ENCODE results near the gene PTGDS. TPM values are rescaled to one million over a fixed set of nuclear protein-coding genes. Genes with fewer than 3 reads are reported as not detected.
A peak's percentile ranks its signal among the peaks of the same experiment; 100 is the strongest.

The PTGDS gene
- total and polyA plus RNA-seq, 9 of the 15 experiments (the other 6 are each of a cell fraction or from before 2014, with no cell fraction given): 0.46 to 7.1 (median 2.0) TPM

- TF ChIP-seq ZNF282 (CRISPR knock-in tag; IDR thresholded peaks at IDR 0.05): no peak
- no peak for TF ChIP-seq LARP7 (IDR thresholded peaks at IDR 0.05)
- peak; percentile 90 for TF ChIP-seq DPF2 (IDR thresholded peaks at IDR 0.05)
- TF ChIP-seq GABPA (tag; conservative IDR thresholded peaks at IDR 0.05; ENCODE audit: low read depth): peak; percentile 92
- TF ChIP-seq SAFB2 (IDR thresholded peaks at IDR 0.05; ENCODE audit: borderline replicate concordance, low read depth, low read length, severe bottlenecking): no peak
- TF ChIP-seq EGR1 (conservative IDR thresholded peaks at IDR 0.05): peak; percentile 91
- TF ChIP-seq HMGN3 (IDR thresholded peaks at IDR 0.05; ENCODE audit: borderline replicate concordance, extremely low read depth, insufficient read length, low read depth, low read length): peak; percentile 69
- peak; percentile 71 for TF ChIP-seq MYC (IDR thresholded peaks at IDR 0.05; ENCODE audit: low read depth, low read length)
- no peak; the same call in 1 of the 2 replicates for TF ChIP-seq MYC (CRISPR knock-in tag; IDR thresholded peaks at IDR 0.05; ENCODE audit: borderline replicate concordance, low read depth)
- no peak for TF ChIP-seq CBX8 (IDR thresholded peaks at IDR 0.05; ENCODE audit: borderline replicate concordance, extremely low read depth, low read depth, low read length, poor library complexity, severe bottlenecking)
- no peak for TF ChIP-seq TRIM28 (IDR thresholded peaks at IDR 0.05)
- TF ChIP-seq SIN3B (IDR thresholded peaks at IDR 0.05; ENCODE audit: low read depth): peak; percentile 71
- TF ChIP-seq TBP (optimal IDR thresholded peaks at IDR 0.05; ENCODE audit: low read depth, low read length): peak; percentile 44
- TF ChIP-seq GMEB1 (CRISPR knock-in tag; IDR thresholded peaks at IDR 0.05): peak; percentile 52
- peak; percentile 74; the same call in 1 of the 2 replicates for TF ChIP-seq NBN (IDR thresholded peaks at IDR 0.05; ENCODE audit: low read depth)
- TF ChIP-seq EWSR1 (IDR thresholded peaks at IDR 0.05; ENCODE audit: borderline replicate concordance, low read depth, partially characterized antibody): no peak
- peak; percentile 58 for TF ChIP-seq PCBP1 (IDR thresholded peaks at IDR 0.05; ENCODE audit: low read depth, low read length, poor library complexity, severe bottlenecking)
- TF ChIP-seq CEBPZ (IDR thresholded peaks at IDR 0.05; ENCODE audit: borderline replicate concordance, low read depth, low read length): no peak; the same call in 1 of the 2 replicates
- TF ChIP-seq TARDBP (IDR thresholded peaks at IDR 0.05): no peak; the same call in 1 of the 2 replicates
- TF ChIP-seq NFIX (CRISPR knock-in tag; IDR thresholded peaks at IDR 0.05; ENCODE audit: low read depth): no peak
- TF ChIP-seq VEZF1 (CRISPR knock-in tag; IDR thresholded peaks at IDR 0.05): peak; percentile 97
- peak; percentile 44; the same call in 1 of the 2 replicates for TF ChIP-seq SUPT5H (IDR thresholded peaks at IDR 0.05)
Measured at GRCh38 chr9:136944519-136945332, 32.6 kb upstream of the PTGDS start, which contains the start of the genes C8G and FBXW5 (continued).
